NCI-H510A treated with DMSO at 0.1 percent for 48 hours (cell line): ENCODE measurements around the gene CD84.
"Not testable (repeated sequence)": the region's sequence is repeated elsewhere in the genome, so short reads cannot be mapped to it uniquely, and the experiment has no call there.

Experiments used
- DNase-seq: peaks from one replicate; lab custom pipeline; 2025; lab: John Stamatoyannopoulos, UW

Gene CD84

DNA sequence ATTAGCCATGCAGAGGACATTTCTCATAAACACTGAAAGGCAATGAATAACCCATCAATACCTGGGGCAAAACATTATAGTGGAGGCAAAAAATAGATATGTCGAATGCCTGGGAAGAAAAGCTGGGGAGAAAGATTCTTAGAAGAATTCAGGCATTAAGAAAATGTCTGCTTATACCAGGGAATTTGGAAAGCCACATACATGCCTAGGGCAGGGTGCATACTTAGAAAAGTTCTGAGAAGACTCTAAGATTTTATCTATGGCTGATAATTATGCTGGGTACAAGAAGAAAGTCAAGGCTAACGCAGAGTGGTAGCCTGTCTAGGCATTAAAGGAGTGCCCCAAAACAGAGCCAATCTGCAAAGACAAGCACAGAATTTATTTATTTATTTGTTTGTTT, 74.6 kb downstream of the CD84 start:
- DNase-seq: no peak

DNA sequence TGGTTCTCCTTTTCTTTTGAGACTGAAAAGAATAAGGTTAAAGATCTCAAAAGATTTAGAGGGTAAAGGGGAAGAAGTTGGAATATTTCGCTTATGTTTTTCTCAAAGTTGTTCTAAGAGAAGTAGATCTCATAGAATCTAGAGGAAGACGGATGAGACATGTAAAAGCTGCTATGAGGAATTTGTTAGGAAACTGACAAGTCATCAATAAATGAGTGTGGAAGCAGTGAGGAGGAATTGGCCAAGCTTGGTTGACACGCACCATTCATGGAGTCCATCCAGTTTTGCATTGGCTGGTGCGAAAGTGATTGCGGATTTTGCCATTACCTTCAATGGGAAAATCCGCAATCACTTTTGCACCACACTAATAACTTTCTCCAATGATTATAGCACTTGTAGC, 76.2 kb downstream of the CD84 start:
- DNase-seq: no peak

DNA sequence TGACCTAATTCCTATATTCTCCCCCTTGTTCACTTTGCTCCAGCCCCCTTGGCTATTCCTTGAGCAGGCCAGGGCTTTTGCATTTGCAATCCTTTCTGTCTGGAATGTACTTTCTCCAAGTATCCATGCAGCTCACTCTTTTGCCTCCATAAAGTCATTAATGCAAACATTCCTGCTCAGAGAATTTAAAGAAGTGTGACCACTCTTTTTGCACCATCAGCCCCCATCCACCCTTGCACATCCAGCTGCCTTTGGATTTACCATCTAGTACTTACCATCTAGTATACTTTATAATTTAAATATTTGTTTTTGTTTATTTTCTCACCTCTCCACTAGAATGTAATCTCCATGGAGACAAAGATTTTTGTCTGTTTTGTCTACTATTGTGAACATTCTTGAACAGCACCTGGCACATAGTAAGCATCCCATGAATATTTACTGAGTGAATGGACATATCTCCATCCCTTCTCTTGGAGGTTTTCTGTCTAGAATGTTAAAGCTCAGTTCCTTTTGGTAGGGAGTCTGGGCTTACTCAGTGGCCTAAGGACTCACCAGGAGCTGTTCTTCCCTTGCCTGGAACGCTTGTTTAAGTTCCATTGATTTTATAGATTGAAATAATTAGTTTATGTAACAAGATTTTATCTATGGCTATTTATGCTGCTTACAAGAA, 78.8 kb downstream of the CD84 start:
- no peak for DNase-seq

DNA sequence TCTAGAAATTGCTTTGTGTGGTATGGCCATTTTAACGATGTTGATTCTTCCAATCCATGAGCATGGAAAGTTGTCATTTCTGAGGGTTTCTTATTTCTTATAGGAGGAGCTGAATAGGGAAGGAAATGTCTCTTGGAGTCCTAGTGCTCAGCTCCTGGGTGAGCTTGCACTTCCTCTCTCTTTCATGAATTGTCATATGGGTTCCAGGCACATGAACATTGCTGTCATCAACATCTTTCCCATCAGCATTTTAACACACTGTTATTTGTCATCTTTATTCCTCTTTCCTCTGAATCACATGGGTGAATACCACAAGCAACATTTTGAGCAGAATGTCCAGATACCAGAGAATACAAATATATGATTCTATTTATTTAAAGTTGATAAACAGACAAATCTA, 79.7 kb downstream of the CD84 start:
- no peak for DNase-seq

DNA sequence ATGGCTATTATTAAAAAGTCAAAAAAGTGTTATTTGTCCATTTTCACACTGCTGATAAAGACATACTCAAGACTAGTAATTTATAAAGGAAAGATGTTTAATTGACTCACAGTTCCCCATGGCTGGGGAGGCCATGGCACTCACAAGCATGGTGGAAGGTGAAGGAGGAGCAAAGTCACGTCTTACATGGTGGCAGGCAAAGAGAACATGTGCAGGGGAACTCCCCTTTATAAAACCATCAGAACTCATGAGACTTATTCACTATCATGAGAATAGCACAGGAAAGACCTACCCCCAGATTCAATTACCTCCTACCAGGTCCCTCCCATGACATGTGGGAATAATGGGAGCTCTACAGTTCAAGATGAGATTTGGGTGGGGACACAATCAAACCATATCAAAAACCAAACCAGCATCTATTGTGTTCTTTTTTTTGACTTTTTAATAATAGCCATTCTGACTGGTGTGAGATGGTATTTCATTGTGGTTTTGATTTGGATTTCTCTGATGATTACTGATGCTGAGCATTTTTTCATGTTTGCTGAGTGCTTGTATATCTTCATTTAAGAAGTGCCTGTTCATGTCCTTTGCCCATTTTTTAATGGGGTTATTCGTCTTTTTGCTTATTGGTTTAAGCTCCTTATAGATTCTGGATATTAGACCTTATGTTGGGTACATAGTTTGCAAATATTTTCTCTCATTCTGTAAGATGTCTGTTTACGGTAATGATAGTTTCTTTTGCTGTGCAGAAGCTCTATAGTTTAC, 80.8 kb downstream of the CD84 start:
- not testable (repeated sequence) for DNase-seq

DNA sequence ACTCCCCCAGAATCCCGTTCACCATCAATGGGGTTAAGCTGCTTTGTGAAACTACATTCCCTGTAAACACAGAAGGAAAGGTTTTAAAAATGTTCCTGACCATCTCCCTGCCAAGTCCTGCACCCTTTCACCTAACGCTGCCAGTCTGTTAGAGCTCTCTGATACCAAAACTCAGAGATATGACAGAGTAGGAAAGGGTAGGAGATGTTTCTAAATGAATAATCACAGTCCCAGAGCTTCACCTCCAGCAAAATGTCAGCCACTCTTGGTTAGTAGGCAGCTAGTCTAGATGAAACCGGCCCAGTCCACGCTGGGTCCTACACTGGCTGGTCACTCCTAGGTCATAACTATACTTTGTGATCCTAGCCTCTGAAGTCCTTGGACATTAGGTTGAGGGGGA, 83.0 kb downstream of the CD84 start:
- DNase-seq: no peak

DNA sequence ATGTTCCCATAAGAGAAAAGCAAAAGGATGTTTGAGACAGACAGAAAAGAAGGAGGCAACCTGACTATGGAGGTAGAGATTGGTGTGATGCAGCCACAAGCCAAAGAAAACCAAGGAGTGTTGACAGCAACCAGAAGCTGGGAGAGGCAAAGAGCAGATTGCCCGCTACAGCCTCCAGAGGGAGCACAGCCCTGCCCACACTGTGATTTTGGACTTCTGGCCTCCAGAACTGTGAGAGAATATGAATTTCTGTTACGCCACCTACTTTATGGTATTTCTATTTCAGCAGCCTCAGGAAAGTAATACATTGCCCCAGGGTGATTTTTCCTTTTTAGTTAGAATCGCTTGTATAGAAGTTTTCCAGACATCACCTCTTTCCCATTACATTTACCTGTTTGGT, 84.7 kb downstream of the CD84 start:
- no peak for DNase-seq

DNA sequence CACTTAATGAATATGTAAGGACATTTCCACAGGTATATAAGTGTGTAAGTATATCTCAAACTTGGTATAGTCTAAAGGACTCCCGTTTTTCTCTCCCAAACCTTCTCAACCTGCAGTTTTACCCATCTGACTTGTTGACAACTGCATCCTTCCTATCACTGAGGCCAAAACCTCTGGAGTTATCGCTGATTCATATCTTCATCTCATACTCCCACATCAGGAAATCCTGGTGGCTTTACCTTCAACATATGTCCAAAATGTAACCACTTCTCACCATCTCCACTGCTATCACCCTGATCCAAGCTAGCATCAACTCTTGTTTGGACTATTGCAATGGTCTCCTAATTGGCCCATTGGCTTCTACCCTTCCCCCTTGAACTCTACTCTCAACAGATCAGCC, 86.7 kb downstream of the CD84 start:
- DNase-seq: no peak

DNA sequence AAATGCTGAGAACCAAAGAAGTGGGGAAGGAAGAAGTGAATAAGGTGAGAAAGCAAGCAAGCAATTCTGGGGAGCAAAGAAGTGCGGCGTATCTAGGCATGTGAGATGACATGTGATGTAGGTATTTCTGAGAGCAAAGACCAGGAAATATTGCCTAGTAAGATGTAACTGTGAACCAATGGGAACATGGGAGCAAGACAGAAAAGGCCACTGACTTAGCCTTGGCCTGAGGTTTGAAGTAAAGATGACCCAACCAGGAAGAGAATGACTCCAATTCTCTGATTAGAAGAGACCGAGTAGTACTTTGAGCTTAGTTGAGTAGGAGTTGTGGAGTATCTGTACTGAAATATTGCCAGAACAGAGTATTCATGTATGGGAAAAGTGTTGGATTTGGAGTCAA, 87.3 kb downstream of the CD84 start:
- DNase-seq: no peak
